HepG2 (cell line): Measurements from ENCODE around the gene FAM180A. TPM values are rescaled to one million over a fixed set of nuclear protein-coding genes. Genes with fewer than 3 reads are reported as not detected.

Experiments used
- ATAC-seq: fragments of 200-7000 bp; cut with Tn5 transposase; 3 replicates; pipeline ENCODE4 v1.9.1; 2020; ENCODE audit warnings: mild to moderate bottlenecking, moderate library complexity
- BruUV-seq: library from RNA; stranded (reverse); fragments of 400-500 nt; replicated peaks from 2 replicates; lab custom pipeline; 2021; lab: Mats Ljungman, UMichigan
- CTCF ChIA-PET: fragments of 300-600 bp; formaldehyde crosslinking; extraction: SDS; loops from one replicate; lab custom pipeline; 2021; ENCODE audit warnings: low total read pairs, inconsistent platforms, low intra/inter-chr PET ratio; lab: Yijun Ruan, JAX
- POLR2A ChIA-PET: fragments of 350-600 bp; sonication (Branson Sonifier 250); formaldehyde crosslinking; loops from one replicate; lab custom pipeline; 2020; ENCODE audit warnings: antibody characterized with exemption, inconsistent platforms; lab: Yijun Ruan, JAX
- DNase-seq: peaks from one replicate; pipeline ENCODE4 v3.0.0-alpha.2; 2015; ENCODE audit warnings: low spot score
- FAIRE-seq: peaks from 3 replicates; lab custom pipeline; 2011; peaks lifted over from hg19 to GRCh38; lab: Jason Lieb, UNC
- H2AFZ ChIP-seq: one replicate; pipeline ENCODE4 v1.6.1; 2011; ENCODE audit warnings: low read length, inconsistent platforms
- H3K27ac ChIP-seq: fragments of 300-600 bp; 3 replicates; pipeline ENCODE4 v1.8.0; 2011; ENCODE audit warnings: mixed run types, mild to moderate bottlenecking, mixed read lengths, low read length, inconsistent platforms; ENCODE audit not compliant: insufficient read depth; ENCODE audit errors: extremely low read length
- H3K27me3 ChIP-seq, 2 experiments: fragments of 200-600 bp in 1 of 2; 2 replicates in 1 of 2; 3 replicates in 1 of 2; pipeline versions ENCODE4 v1.6.0 to v1.8.0; 2011; ENCODE audit warnings: low read length in 2 of 2, mild to moderate bottlenecking in 2 of 2, moderate library complexity in 2 of 2, inconsistent platforms in 1 of 2; ENCODE audit not compliant: insufficient read depth in 2 of 2, control insufficient read depth in 1 of 2
- H3K36me3 ChIP-seq, 2 experiments: fragments of 200-600 bp in 1 of 2; replicated peaks in 1 of 2; 2 replicates in 1 of 2; 3 replicates in 1 of 2; pipeline versions ENCODE4 v1.5.1 to v1.8.0; 2011; ENCODE audit warnings: low read length in 2 of 2, inconsistent platforms in 1 of 2; ENCODE audit not compliant: insufficient read depth in 2 of 2, control insufficient read depth in 1 of 2
- H3K4me1 ChIP-seq: 2 replicates; pipeline ENCODE4 v1.5.1; 2012; ENCODE audit warnings: low read length, inconsistent platforms; ENCODE audit not compliant: insufficient read depth
- H3K4me2 ChIP-seq: 2 replicates; pipeline ENCODE4 v1.6.0; 2011; ENCODE audit warnings: low read depth, low read length, inconsistent platforms
- H3K4me3 ChIP-seq, 3 experiments: fragments of 200-600 bp in 1 of 3; sonication (generic), shearing (Covaris generic) in 1 of 3; replicated peaks in 1 of 3; 2 replicates each; pipeline ENCODE4 v1.5.1; 2011 to 2016; ENCODE audit warnings: low read length in 3 of 3, inconsistent platforms in 2 of 3, low read depth in 2 of 3, mild to moderate bottlenecking in 2 of 3, control low read depth in 1 of 3, mixed read lengths in 1 of 3; ENCODE audit not compliant: insufficient read depth in 1 of 3
- H3K79me2 ChIP-seq: one replicate; pipeline ENCODE4 v1.6.1; 2011; ENCODE audit warnings: low read length, inconsistent platforms; ENCODE audit not compliant: insufficient read depth
- H3K9ac ChIP-seq: 2 replicates; pipeline ENCODE4 v1.6.0; 2011; ENCODE audit warnings: mild to moderate bottlenecking, low read depth, low read length, inconsistent platforms; ENCODE audit not compliant: insufficient read depth
- H3K9me3 ChIP-seq: 2 replicates; pipeline ENCODE4 v1.5.1; 2012; ENCODE audit warnings: mild to moderate bottlenecking, low read length
- H4K20me1 ChIP-seq: 2 replicates; pipeline ENCODE4 v1.6.0; 2011; ENCODE audit warnings: inconsistent platforms, mild to moderate bottlenecking, low read length, moderate library complexity; ENCODE audit not compliant: insufficient read depth
- ELK4 ChIP-seq: sonication (generic); formaldehyde crosslinking; IDR thresholded peaks from 2 replicates; pipeline ENCODE4 v1.9.0; 2021; ENCODE audit warnings: missing genetic modification reagents, borderline replicate concordance
- MBNL3 ChIP-seq: fragments of 250-450 bp; sonication (Bioruptor Pico); conservative IDR thresholded peaks from 2 replicates; pipeline ENCODE4 v1.8.0; 2022; ENCODE audit warnings: mild to moderate bottlenecking, inconsistent platforms
- MIXL1 ChIP-seq: IDR thresholded peaks from 2 replicates; pipeline ENCODE4 v1.6.1; 2016
- RFXANK ChIP-seq: IDR thresholded peaks from 2 replicates; pipeline ENCODE4 v1.6.1; 2016
- SETDB1 ChIP-seq: sonication (generic); formaldehyde crosslinking; IDR thresholded peaks from 2 replicates; pipeline ENCODE4 v1.5.1; 2020; ENCODE audit warnings: missing genetic modification reagents, mild to moderate bottlenecking, borderline replicate concordance
- SRSF9 ChIP-seq: fragments of 200-400 bp; formaldehyde crosslinking; IDR thresholded peaks from 2 replicates; pipeline ENCODE4 v1.6.1; 2018; ENCODE audit warnings: borderline replicate concordance, mild to moderate bottlenecking, low read depth, low read length; ENCODE audit not compliant: insufficient read depth, poor library complexity, severe bottlenecking
- ZKSCAN8 ChIP-seq: IDR thresholded peaks from 2 replicates; pipeline ENCODE4 v1.6.1; 2016; ENCODE audit warnings: borderline replicate concordance, missing genetic modification reagents, missing compliant biosample characterization
- ZNF558 ChIP-seq: sonication (generic); formaldehyde crosslinking; IDR thresholded peaks from 2 replicates; pipeline ENCODE4 v1.9.0; 2022; ENCODE audit warnings: mild to moderate bottlenecking, missing genetic modification reagents, borderline replicate concordance
- ZNF776 ChIP-seq: sonication (generic); formaldehyde crosslinking; IDR thresholded peaks from 2 replicates; pipeline ENCODE4 v1.4.0; 2020; ENCODE audit warnings: mild to moderate bottlenecking, missing genetic modification reagents
- WGBS: methylation state at CpG from one replicate; pipeline ENCODE4 v1.1.6; 2017; ENCODE audit warnings: low lambda C conversion rate; 5-methylcytosine and 5-hydroxymethylcytosine counted together
- in situ Hi-C: cut with HindIII; loops from 2 replicates; pipeline ENCODE4 v1.10.0; 2017; ENCODE audit warnings: low pct_unique_long_range_greater_than_20kb; ENCODE audit not compliant: extremely low pct_ligation_motif_present
- intact Hi-C: fragments of 100-400 bp; cut with micrococcal nuclease; formaldehyde crosslinking; loops from one replicate; pipeline ENCODE4 v1.10.0; 2022; ENCODE audit not compliant: unreplicated experiment
- polyA plus RNA-seq, 8 experiments: library from polyadenylated mRNA; depleted of rRNA in 3 of 8; stranded (reverse) in 7 of 8; unstranded in 1 of 8; fragments of >200 nt; fragmentation: Illumina TruSeq in 4 of 8; extraction: Trizol in 4 of 8; gene quantifications; 2 replicates each; pipeline versions ENCODE4 v1.2.1 to v1.2.3, GENCODE V29; 2011 to 2016; ENCODE audit warnings: low read depth in 4 of 8, missing spikeins in 1 of 8, mixed read lengths in 1 of 8; ENCODE audit not compliant: insufficient read depth in 1 of 8
- total RNA-seq, 5 experiments: library from RNA; depleted of rRNA; stranded (reverse); fragments of >200 nt; fragmentation: Illumina TruSeq; extraction: Trizol; gene quantifications; 2 replicates each; pipeline ENCODE4 v1.2.3, GENCODE V29; 2016; ENCODE audit warnings: low read depth in 1 of 5

FAM180A gene
- total and polyA plus RNA-seq, 2 of the 13 experiments (the other 11 are each of a cell fraction or from before 2014, with no cell fraction given): not detected

DNA sequence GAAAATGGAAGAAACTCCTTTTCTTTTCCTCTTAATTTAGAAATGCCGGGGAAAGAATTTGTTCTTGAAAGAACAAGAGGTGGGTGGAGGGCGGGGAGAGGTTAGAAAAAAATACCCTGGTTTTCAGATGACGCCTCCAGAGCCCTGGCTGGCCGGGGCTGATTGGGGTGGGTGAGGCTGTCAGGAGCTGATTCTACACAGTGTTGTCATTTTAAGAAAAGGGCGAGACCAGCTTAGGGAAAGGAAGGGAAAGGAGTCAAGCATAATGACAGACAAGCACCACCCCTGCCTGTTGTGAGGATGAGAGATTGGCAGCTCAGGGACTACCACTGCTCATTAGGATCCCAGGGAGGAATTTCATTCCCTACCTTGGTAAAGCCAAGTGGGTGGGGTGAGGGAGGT lies 9.9 kb upstream of the FAM180A start:
- no peak overlapping the region for H3K9ac ChIP-seq
- intact Hi-C loops: no loop called here
- BruUV-seq: no TSS peak
- FAIRE-seq (no peak), DNase-seq (no peak), ATAC-seq (no peak)
- no peak for TF ChIP-seq ZNF558 (CRISPR knock-in tag)
- TF ChIP-seq ZKSCAN8 (CRISPR knock-in tag): no peak
- TF ChIP-seq SETDB1 (CRISPR knock-in tag): no peak
- no peak for TF ChIP-seq ELK4
- no peak for TF ChIP-seq MIXL1 (CRISPR knock-in tag)
- TF ChIP-seq RFXANK (CRISPR knock-in tag): no peak
- TF ChIP-seq SRSF9: no peak
- TF ChIP-seq ZNF776 (CRISPR knock-in tag): no peak
- TF ChIP-seq MBNL3 (CRISPR knock-in tag): no peak
- no peaks in the 10 kb centered on the region for H3K9me3 ChIP-seq
- CTCF ChIA-PET: no interaction called here
- in situ Hi-C loops: no loop called here
- peaks cover 2 to 47% of the 10 kb centered on the region in 2 experiments; a peak in 3 of 5 replicates for H3K27me3 ChIP-seq
- no peak overlapping the region for H3K27ac ChIP-seq
- no peaks in the 10 kb centered on the region for H4K20me1 ChIP-seq
- no peak overlapping the region for H3K4me2 ChIP-seq
- POLR2A ChIA-PET: no interaction called here
- 3% methylated on average over 5 of the region's 5 CpGs for WGBS
- no peak overlapping the region for H2AFZ ChIP-seq
- H3K36me3 ChIP-seq: no peaks in the 10 kb centered on the region
- H3K4me1 ChIP-seq: peaks cover 5% of the 10 kb centered on the region; the same call in 1 of the 2 replicates
- H3K4me3 ChIP-seq: no peak overlapping the region
- no peaks in the 10 kb centered on the region for H3K79me2 ChIP-seq
